Karpas-422 (cell line): ENCODE results near the gene ITM2C. TPM values are rescaled to one million over a fixed set of nuclear protein-coding genes. Genes with fewer than 3 reads are reported as not detected.
A peak's percentile ranks its signal among the peaks of the same experiment; 100 is the strongest.

ENCODE experiments used
- DNase-seq: peaks from one replicate; pipeline ENCODE4 v3.0.0-alpha.2; 2015
- H2AFZ ChIP-seq: fragments of 200-600 bp; sonication (generic); 2 replicates; pipeline ENCODE4 v1.6.1; 2014; ENCODE audit warnings: antibody characterized with exemption, low read length, mixed read lengths
- H3K27ac ChIP-seq: fragments of 200-600 bp; sonication (generic); 2 replicates; pipeline ENCODE4 v1.5.1; 2014; ENCODE audit warnings: mild to moderate bottlenecking, low read length, moderate library complexity
- H3K27me3 ChIP-seq: fragments of 200-600 bp; sonication (generic); 2 replicates; pipeline ENCODE4 v1.6.1; 2014; ENCODE audit warnings: low read length, mixed read lengths
- H3K36me3 ChIP-seq: fragments of 200-600 bp; sonication (generic); 2 replicates; pipeline ENCODE4 v1.6.1; 2014; ENCODE audit warnings: low read length, mixed read lengths; ENCODE audit not compliant: insufficient read depth
- H3K4me1 ChIP-seq: fragments of 200-600 bp; sonication (generic); 2 replicates; pipeline ENCODE4 v1.6.1; 2014; ENCODE audit warnings: mild to moderate bottlenecking, low read length, mixed read lengths
- H3K4me2 ChIP-seq: fragments of 200-600 bp; sonication (generic); 2 replicates; pipeline ENCODE4 v1.6.1; 2014; ENCODE audit warnings: low read length, low read depth, mild to moderate bottlenecking; ENCODE audit not compliant: poor library complexity, severe bottlenecking
- H3K4me3 ChIP-seq: fragments of 200-600 bp; sonication (generic); 2 replicates; pipeline ENCODE4 v1.5.1; 2014; ENCODE audit warnings: mild to moderate bottlenecking, antibody characterized with exemption, low read length, mixed read lengths
- H3K79me2 ChIP-seq: fragments of 200-600 bp; sonication (generic); 2 replicates; pipeline ENCODE4 v1.6.1; 2014; ENCODE audit warnings: mild to moderate bottlenecking, low read length, mixed read lengths
- H3K9ac ChIP-seq: fragments of 200-600 bp; sonication (generic); 2 replicates; pipeline ENCODE4 v1.6.0; 2014; ENCODE audit warnings: low read length
- H3K9me2 ChIP-seq: fragments of 200-600 bp; sonication (generic), shearing (Covaris generic); replicated peaks from 2 replicates; pipeline ENCODE4 v1.6.0; 2014; ENCODE audit warnings: mild to moderate bottlenecking, low read length, moderate library complexity; ENCODE audit not compliant: insufficient read depth
- H3K9me3 ChIP-seq: fragments of 300-700, 200-600 bp; sonication (generic); 2 replicates; pipeline ENCODE4 v1.6.1; 2014; ENCODE audit warnings: low read length, mixed read lengths
- H4K20me1 ChIP-seq: fragments of 200-600 bp; sonication (generic); 2 replicates; pipeline ENCODE4 v1.6.1; 2014; ENCODE audit warnings: mild to moderate bottlenecking, antibody characterized with exemption, low read length, low read depth; ENCODE audit not compliant: insufficient read depth
- total RNA-seq: library from RNA; depleted of rRNA; stranded (reverse); fragments of >200 nt; shearing (Covaris generic); gene quantifications from 2 replicates; pipeline ENCODE4 v1.2.3, GENCODE V29; 2014; ENCODE audit warnings: low replicate concordance

Gene ITM2C
- total RNA-seq, 1 experiment from 2014 or later, result 0.19 TPM

- H3K4me1 ChIP-seq, result peaks cover 43% of the 10 kb centered on the region
Measured at GRCh38 chr2:230872968-230873660, 8.4 kb downstream of the ITM2C start.

GRCh38 chr2:230873661-230874401 is 9.1 kb downstream of the ITM2C start:
- Histone ChIP-seq H3K27ac (no peak overlapping the region), H3K4me1 (peaks cover 50% of the 10 kb centered on the region), H3K27me3 (no peaks in the 10 kb centered on the region), H4K20me1 (no peaks in the 10 kb centered on the region), H3K79me2 (no peaks in the 10 kb centered on the region), H3K4me3 (peak overlapping the region; percentile 46; the same call in 1 of the 2 replicates), H3K9me2 (no peaks in the 10 kb centered on the region), H2AFZ (no peak overlapping the region), H3K9ac (no peak overlapping the region), H3K9me3 (no peaks in the 10 kb centered on the region), H3K36me3 (no peaks in the 10 kb centered on the region), H3K4me2 (peak overlapping the region; percentile 59)
- peak; percentile 69 for DNase-seq

More at GRCh38 chr2:230872968-230873660, 8.4 kb downstream of the ITM2C start:
- Histone ChIP-seq H2AFZ (no peak overlapping the region), H3K9me2 (no peaks in the 10 kb centered on the region), H3K9ac (no peak overlapping the region), H3K79me2 (no peaks in the 10 kb centered on the region), H3K27me3 (no peaks in the 10 kb centered on the region), H3K4me3 (peak overlapping the region; percentile 46; the same call in 1 of the 2 replicates), H3K9me3 (no peaks in the 10 kb centered on the region), H3K36me3 (no peaks in the 10 kb centered on the region), H3K4me2 (peak overlapping the region; percentile 59), H4K20me1 (no peaks in the 10 kb centered on the region), H3K27ac (no peak overlapping the region)
- DNase-seq, result no peak

- H3K79me2 ChIP-seq, result no peaks in the 10 kb centered on the region
- no peaks in the 10 kb centered on the region for H3K27me3 ChIP-seq
- peaks cover 57% of the 10 kb centered on the region for H3K4me1 ChIP-seq
- H3K9ac ChIP-seq, result no peak overlapping the region
- no peak overlapping the region for H2AFZ ChIP-seq
- H3K27ac ChIP-seq, result no peak overlapping the region
- peak overlapping the region; percentile 59 for H3K4me2 ChIP-seq
- no peaks in the 10 kb centered on the region for H3K9me2 ChIP-seq
- H3K9me3 ChIP-seq, result no peaks in the 10 kb centered on the region
- no peak overlapping the region; the same call in 1 of the 2 replicates for H3K4me3 ChIP-seq
- no peaks in the 10 kb centered on the region for H3K36me3 ChIP-seq
- DNase-seq, result no peak
- no peaks in the 10 kb centered on the region for H4K20me1 ChIP-seq
Measured at GRCh38 chr2:230874456-230874855, 9.7 kb downstream of the ITM2C start.

- Histone ChIP-seq H3K36me3 (no peaks in the 10 kb centered on the region), H3K27ac (no peak overlapping the region), H3K9ac (no peak overlapping the region), H3K9me3 (no peaks in the 10 kb centered on the region), H3K27me3 (no peaks in the 10 kb centered on the region), H3K4me2 (no peak overlapping the region), H3K79me2 (no peaks in the 10 kb centered on the region), H4K20me1 (no peaks in the 10 kb centered on the region), H2AFZ (no peak overlapping the region), H3K4me3 (no peak overlapping the region), H3K9me2 (no peaks in the 10 kb centered on the region), H3K4me1 (peaks cover 54% of the 10 kb centered on the region)
- DNase-seq, result no peak
Measured at GRCh38 chr2:230874876-230875275, 10.1 kb downstream of the ITM2C start.

GRCh38 chr2:230875347-230876315 is 10.9 kb downstream of the ITM2C start:
- Histone ChIP-seq H4K20me1 (no peaks in the 10 kb centered on the region), H3K9me2 (no peaks in the 10 kb centered on the region), H3K4me1 (peaks cover 52% of the 10 kb centered on the region), H3K79me2 (no peaks in the 10 kb centered on the region), H3K4me2 (no peak overlapping the region), H3K9me3 (no peaks in the 10 kb centered on the region), H3K4me3 (no peak overlapping the region), H3K27ac (no peak overlapping the region), H3K27me3 (no peaks in the 10 kb centered on the region), H3K36me3 (no peaks in the 10 kb centered on the region), H2AFZ (no peak overlapping the region), H3K9ac (no peak overlapping the region)
- no peak for DNase-seq

- H3K36me3 ChIP-seq, result no peaks in the 10 kb centered on the region
- H3K9me2 ChIP-seq, result no peaks in the 10 kb centered on the region
- no peak overlapping the region for H3K27ac ChIP-seq
- H3K4me3 ChIP-seq, result peak overlapping the region; percentile 20; the same call in 1 of the 2 replicates
- no peak for DNase-seq
- H3K27me3 ChIP-seq, result no peaks in the 10 kb centered on the region
- H3K4me1 ChIP-seq, result peaks cover 45% of the 10 kb centered on the region
- H3K4me2 ChIP-seq, result peak overlapping the region; percentile 57
- no peaks in the 10 kb centered on the region for H3K79me2 ChIP-seq
- H3K9me3 ChIP-seq, result no peaks in the 10 kb centered on the region
- no peaks in the 10 kb centered on the region for H4K20me1 ChIP-seq
- peak overlapping the region; percentile 55 for H3K9ac ChIP-seq
- peak overlapping the region; percentile 93; the same call in 1 of the 2 replicates for H2AFZ ChIP-seq
Measured at GRCh38 chr2:230877116-230877758, 12.5 kb downstream of the ITM2C start.

- no peaks in the 10 kb centered on the region for H3K9me2 ChIP-seq
- no peaks in the 10 kb centered on the region for H3K27me3 ChIP-seq
- peak overlapping the region; percentile 55 for H3K9ac ChIP-seq
- no peaks in the 10 kb centered on the region for H3K36me3 ChIP-seq
- H4K20me1 ChIP-seq, result no peaks in the 10 kb centered on the region
- no peaks in the 10 kb centered on the region for H3K79me2 ChIP-seq
- peak overlapping the region; percentile 20; the same call in 1 of the 2 replicates for H3K4me3 ChIP-seq
- no peak overlapping the region; the same call in 1 of the 2 replicates for H3K27ac ChIP-seq
- H3K9me3 ChIP-seq, result no peaks in the 10 kb centered on the region
- peak overlapping the region; percentile 57 for H3K4me2 ChIP-seq
- H3K4me1 ChIP-seq, result peaks cover 39% of the 10 kb centered on the region
- DNase-seq, result peak; percentile 69
- H2AFZ ChIP-seq, result peak overlapping the region; percentile 93
Measured at GRCh38 chr2:230877759-230878598, 13.2 kb downstream of the ITM2C start.
